NAMALWA (cell line): ENCODE measurements around the gene NDUFB7.

ENCODE experiments used
- DNase-seq: peaks from one replicate; pipeline ENCODE4 v3.0.0-alpha.2; 2015; ENCODE audit warnings: low spot score

NDUFB7 gene

DNA sequence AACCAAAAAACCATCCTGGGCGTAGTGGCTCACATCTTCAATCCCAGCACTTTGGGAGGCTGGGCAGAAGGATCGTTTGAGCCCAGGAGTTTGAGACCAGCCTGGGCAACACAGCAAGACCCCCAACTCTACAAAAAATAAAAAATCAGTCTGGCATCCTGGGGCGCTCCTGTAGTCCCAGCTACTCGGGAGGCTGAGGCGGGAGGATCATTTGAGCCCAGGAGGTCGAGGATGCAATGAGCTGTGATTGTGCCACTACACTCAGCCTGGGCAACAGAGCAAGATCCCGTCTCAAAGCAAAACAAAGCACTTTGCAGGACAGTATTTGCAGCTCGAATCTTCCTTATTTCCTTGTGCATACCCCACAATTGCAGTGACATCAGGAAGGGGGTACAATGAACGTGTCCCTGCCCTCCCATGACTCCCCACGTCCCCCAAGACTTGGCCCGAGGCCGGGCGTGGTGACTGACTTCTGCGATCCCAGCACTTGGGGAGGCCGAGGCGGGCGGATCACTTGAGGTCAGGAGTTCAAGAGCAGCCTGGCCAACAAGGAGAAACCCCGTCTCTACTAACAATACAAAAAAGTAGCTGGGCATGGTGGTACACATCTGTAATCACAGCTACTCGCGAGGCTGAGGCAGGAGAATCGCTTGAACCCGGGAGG is 870 bp downstream of the NDUFB7 start:
- DNase-seq, result no peak

DNA sequence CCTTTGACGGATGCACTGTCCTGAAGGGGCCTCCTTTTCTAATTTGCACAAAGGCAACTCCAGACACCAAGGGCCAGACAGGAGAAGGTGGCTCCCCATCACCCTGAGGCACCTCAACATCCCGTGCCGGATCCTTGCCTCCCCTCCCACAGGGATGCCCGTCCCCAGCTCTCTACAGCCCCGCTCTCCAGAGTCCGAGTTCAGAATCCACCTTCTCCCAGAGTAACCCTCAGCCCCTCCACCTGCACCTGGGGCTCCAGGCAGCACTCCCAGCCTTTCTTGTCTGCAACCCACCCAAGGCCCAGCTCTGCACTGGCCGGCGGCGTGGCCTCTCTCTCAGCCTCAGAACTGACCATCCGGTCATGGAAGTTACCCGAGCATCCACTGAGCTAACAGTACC is 4.8 kb downstream of the NDUFB7 start:
- no peak for DNase-seq

DNA sequence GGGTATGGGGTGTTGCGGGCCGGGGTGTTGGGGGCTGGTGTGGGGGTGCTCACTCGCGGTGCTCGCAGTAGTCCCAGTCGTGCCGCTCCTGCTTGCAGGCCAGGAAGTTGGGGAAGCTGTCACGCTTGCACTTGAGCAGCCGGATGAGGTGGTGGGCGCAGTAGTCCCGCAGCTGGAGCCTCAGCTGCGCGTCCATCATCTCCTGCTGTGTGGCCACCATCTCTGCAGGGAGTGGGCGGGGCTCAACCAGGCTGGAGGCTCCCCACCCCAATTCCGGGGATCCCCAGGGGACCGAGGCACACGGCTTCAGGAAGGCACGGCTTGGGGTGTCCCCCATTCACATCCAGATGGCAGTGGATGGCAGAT is 5.2 kb downstream of the NDUFB7 start:
- DNase-seq, result no peak

DNA sequence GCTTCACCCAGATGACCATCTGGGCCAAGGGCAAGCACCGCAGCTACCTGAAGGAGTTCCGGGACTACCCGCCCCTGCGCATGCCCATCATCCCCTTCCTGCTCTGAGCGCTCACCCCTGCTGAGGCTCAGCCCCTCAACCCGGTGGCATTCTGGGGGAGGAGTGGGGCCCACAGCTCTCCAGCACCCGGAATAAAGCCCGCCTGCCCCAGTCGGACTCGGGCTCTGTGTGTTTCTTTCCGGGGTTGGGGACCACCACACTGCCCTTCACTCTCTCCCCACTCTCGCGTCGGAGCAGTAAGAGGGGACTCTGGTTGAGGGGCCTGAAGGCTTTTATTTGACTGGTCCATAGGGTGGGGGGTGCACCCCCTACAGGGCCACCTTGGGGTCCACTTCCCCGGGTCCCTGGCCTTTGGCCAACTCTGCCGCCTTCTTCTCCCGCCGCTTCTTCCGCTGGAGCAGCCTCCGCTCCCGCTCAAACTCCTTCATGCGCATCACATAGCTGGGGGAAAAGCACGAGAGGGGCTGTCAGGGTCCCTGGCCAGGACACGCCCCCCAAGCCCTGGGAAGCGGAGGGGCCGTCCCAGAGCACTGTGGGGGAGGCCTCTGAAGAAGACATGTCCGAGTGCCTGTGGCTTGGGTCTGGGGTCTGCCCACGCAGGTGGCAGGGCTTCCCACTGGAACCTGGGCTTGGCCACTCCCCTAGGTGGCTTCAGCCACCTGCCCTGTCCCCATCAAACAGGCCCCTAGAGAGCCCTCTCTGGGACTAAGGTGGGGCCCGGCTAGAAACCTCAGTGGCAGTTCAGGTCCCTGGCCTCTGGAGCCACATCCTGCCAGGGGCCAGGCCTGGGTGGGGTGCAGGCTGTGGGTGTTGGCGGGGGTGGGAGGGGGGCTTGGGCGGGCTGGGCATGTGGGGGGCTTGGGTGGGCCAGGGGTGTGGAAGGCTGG is 5.8 kb downstream of the NDUFB7 start:
- no peak for DNase-seq

DNA sequence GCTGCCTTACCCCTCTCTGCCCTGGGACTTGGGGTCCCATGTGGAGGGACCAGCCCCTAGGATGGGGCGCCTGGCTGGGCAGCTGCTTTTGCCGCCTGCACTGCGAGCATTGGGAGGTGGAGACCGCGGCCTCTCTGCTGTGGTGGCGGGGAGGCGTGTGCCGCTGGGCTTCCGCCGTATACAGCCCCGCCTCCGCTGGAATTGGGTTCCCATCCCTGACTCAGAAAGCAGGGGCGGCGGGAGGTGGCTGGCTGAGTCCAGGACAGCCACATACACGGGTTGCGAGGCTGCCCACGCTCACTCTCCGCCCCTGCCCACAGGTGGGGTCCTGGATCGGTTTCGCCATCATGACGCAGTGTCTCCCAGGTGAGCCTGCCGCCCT is 6.6 kb downstream of the NDUFB7 start:
- no peak for DNase-seq

DNA sequence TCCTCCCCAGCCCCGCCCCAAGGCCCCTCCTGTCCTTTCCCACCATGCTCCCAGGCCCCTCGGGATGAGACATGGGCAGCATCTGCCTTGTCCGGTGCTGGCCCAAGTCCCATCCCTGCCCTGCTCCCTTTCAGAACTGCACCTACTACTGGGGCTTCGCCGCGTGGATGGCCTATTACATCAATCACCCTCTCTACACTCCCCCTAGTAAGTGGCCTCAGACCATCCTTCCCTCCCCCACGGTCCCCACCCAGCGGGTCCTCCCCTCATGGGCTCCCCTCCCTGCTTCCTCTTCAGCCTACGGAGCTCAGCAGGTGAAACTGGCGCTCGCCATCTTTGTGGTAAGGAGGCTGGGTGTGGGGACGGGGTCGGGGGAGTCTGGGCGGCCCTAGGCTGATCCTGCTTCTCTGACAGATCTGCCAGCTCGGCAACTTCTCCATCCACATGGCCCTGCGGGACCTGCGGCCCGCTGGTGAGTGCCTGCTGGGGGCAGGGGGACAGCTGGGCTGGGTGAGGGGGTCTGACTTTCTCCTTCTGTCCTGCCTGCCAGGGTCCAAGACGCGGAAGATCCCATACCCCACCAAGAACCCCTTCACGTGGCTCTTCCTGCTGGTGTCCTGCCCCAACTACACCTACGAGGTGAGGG is 7.1 kb downstream of the NDUFB7 start:
- peak; percentile 34 for DNase-seq

DNA sequence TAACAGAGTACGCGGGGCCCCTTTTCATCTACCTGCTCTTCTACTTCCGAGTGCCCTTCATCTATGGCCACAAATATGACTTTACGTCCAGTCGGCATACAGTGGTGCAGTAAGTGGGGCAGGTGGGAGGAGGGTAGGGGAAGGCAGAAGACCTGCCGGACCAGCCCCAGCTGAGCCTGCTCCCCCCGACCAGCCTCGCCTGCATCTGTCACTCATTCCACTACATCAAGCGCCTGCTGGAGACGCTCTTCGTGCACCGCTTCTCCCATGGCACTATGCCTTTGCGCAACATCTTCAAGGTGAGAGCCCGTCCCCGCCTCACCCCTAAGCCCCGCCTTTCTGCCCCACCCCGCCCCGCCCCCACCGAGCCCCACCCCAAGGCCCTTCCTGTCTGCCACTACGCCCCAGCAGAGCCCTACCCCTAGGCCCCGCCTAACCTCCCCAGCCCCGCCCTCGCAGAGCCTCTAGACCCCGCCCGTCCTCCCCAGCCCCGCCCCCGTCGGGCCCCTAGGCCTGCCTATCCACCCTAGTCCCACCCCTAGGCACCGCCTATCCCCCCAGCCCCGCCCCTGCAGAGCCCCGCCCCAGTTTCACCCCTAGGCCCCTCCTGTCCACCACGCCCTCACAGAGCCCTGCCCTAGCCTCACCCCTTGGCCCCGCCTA is 7.7 kb downstream of the NDUFB7 start:
- DNase-seq, result peak; percentile 87

DNA sequence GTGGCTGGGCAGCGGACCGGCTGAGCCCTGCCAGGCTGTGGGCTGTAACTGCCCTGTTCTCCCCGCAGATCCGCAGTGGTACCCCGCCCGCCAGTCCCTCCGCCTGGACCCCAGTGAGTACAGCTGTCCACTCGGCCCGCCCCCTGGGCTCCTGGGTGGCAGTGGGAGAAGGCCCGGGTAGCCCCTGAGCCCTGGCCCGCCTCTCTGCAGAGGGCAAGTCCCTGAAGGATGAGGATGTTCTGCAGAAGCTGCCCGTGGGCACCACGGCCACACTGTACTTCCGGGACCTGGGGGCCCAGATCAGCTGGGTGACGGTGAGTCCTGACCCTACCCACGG is 8.3 kb downstream of the NDUFB7 start:
- no peak for DNase-seq

DNA sequence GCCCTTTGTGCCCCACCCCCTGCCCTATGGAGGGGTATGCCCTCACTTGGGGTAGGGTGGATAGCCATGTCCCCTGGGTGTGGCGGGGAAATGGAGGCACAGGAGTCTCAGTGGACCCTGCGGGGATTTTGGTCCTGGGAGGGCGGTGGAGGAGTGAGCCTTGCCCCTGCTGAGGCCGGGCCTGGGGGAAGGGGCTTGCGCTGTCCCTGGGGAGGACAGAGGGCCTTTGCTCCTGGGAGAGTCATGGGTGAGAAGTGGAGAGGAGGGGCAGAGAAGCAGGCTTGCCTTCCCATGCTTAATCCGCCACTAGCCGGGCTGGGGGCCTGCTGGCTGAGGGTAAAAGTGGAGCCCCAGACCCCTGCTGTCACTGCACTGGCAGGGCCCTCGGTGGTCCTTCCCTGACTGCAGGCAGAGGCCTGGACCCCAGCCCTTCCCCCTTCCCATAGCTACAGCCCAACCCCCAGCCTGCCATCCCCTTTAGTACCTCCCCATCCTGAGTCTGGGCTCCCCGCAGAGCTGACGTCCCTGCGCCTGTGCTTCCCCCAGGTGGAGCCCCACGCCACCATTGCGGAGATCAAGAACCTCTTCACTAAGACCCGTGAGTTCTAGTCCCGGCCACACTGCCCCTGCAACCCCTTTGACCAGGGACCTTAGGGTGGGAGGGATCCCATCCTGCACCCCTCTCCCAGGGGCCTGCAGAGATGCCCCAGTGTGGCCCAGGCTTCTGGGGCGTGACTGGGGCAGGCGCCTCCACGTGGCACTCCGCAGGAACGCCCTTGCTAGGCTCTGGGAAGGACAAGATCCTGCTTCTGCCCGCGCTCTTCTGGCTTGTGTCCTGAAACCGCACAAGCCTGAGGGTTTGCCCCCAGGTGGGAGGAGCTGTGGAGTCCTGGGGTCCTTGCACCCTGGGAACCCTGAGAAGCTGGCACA is 8.9 kb downstream of the NDUFB7 start:
- DNase-seq, result no peak

DNA sequence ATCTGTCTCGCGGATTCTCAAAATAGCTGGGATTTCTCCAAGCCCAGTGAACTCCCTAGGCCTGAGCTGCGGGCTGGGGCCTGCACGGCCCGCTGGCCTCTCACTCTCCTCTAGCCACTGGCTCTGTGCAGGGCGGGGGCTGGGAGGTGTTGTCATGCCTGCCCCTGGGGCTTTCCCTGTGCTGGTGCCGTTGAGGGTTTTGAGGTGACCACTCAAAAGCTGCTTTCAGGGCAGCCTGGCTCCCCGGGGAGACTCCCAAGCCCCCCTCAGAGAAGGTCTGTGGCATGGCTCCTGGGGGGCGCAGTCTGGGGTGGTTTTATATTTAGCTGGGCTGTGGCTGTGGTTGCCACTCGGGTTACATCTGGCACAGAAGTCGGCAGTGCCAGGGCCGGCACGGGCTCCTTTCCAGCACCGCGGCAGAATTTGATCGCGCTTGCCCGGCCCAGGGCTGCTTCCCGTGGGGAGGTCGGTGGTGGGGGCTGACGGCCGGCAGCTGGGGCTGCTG is 10.0 kb downstream of the NDUFB7 start:
- DNase-seq, result no peak

DNA sequence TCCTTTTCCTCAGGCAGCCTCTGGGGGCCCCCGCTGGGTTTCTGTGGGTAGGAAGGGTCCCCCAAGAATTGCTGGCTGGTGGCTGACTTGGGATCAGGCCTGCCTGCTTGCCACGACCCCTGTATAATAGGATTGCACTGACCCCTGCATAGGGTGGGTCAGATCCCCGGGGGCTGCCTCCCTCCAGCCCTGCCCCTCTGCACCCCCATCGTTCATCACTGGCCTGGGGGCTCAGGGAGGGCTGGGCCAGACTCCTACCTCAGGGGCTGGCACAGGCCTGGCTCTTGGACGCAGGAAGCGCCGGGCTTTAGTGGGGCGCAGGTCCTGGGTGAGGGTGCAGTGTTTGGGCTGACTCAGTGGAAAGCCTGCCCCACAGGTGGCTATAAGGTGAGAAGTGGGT is 10.6 kb downstream of the NDUFB7 start:
- no peak for DNase-seq

DNA sequence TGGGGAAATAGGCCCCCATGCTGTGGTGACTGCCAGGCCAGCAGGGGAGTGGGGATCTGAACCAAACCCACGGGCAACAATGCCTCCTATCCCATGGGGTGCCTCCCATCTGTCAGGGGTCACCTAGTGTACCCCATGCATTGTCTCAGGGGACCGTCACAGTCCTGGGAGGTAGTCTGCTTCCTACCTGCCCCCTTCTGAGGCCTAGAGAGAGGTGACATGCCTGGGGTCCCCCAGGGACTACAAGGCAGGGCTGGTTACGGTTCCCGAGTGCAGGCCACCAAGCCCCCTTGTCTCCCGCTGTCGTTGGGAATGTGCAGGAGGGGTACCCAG is 11.1 kb downstream of the NDUFB7 start:
- no peak for DNase-seq

DNA sequence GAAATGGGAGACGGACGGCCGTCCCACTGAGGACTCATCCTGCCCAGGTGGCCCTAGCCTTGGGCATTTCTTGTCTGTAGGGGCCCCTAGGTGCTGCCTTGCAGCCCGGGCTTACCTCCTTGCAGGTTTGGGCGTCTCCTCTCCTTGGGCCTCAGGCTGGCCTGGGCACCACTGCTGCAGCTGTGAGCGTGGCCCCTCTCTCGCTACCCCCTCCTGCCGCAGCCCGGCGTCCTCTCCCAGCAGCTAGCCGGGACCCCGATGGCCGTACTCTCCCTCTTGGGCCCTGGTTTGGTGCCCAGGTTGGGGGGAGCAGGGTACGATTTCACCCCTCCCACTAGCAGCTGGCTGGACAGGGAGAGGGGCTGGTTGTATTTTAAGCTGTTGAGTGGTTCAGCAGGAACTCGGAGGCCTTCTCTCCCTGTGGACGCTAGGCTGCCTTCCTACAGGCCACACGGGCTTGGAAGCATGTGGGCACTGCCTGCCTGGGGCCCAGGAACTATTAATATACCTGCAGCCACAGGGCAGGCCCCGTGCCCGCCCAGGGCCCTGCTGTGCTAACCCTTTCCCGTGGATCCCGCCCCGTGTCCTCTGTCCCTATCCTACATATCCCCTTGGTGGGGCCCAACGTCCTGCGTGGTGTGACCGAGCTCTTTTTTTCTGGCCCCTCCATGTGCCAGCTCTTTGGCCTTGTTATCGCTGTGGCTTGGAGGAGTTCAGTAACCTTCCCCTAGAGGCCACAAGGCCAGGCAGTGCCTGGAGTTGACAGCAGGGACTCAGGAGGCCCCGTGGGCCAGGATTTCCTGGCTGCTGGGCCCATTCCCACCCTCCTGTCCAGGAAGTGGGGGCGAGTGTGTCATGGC is 11.7 kb downstream of the NDUFB7 start:
- no peak for DNase-seq

DNA sequence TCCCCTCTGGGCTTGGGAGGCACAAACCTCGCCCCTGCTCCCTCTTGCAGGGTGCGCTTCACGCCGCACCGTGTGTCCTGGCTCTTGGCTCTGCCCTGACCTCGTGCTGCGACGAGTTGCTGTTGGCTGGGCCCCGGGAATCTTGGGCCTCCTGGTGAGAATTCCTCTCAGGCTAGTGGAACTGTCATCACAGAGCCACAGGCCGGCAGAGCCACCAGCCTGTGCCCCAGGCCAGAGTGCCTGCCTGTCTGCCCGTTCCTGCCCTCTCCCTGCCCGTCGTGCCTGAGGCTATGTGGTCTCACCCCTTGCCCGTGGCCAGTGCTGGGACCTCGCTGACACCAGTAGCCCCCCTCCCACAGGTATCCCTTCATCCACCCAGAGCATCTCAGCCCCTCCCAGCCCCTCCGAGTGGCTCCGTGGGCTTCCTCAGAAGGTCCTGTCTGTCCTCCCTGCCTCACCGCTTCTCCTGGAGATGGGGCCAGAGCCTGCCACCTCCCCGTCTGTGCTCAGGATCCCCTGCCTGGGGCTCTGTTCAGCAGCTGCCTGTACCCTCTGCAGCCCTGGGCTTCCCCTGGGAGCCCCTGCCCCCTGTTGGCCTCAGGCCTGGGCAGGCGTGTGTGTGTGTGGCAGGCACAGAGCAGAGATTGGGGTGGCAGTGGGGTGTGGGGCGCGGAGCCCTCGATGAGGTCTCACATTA is 13.3 kb downstream of the NDUFB7 start:
- DNase-seq, result no peak

DNA sequence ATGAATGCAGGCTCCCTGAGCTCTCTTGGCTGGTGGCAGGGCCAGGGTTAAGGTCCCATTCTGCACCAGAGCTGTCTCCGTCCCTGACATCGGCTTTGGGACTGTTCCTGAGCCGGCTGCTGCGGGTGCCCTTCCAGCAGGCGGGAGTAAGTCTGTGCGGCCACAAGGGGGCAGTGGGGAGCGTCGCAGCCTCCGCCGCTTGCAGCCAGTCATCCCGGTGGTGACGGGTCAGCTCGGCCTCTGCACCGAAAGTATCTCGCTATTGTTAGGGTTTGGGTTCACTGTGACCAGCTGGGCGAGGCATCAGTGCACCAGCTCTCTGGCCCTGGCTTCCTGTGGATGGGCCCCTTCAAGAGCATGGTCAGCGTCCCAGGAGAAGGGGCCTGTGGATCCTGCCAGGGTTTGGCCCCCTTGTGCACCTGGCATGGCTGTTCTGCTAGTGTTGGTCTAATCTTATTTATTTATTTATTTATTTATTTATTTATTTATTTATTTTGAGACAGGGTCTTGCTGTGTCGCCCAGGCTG is 15.1 kb downstream of the NDUFB7 start:
- peak; percentile 79 for DNase-seq

DNA sequence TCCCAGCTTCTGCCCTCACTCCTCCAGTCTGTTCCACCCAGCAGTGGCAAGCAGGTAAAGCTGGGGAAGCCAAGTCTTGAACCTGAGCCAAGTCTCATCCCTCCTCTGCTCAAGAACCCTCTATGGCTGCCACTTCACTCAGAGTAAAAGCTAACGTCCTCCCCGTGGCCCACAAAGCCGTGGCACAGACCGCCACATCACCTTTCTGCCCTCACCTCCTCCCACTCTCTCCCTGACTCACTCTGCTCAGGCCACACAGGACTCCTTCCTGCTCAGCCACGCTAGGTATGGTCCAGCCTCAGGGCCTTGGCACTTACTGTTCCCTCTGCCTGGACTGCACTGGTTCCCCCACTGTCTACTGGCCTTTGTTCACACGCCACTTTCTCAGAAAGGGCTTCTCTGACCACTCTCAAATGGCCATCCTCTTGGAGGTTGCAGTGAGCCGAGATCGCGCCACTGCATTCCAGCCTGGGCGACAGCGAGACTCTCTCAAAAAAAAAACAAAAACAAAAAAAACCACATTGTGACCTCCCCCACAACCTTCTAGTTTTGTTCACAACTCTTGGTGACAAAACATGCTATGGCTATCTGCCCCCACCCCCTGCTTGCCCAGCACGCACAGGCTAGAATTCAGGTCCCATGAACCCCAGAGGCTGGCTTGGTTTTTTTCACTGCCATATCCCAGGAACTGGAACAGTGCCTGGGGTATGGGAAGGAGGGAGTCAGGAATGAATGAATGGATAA is 15.8 kb downstream of the NDUFB7 start:
- no peak for DNase-seq

DNA sequence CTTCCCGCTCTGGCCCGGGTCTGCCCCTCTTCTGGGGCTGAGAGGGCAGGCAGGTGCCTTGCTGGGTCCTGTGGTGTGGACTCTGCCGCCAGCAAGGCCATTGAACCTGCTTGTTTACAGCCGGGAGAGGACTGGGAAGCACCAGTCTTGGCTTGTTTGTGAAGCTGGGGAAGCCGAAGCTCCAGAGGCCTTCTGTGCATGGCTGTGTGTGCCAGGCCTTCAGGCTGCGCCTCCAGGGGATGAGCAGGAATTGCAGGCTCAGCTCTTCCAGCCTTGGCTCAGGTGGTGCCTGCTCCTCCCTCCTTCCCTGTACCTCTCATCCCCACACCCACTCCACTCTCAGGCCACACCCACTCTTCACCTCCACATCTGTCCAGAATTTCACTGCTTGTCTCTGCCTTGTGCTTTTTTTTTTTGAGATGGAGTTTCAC is 17.5 kb downstream of the NDUFB7 start:
- no peak for DNase-seq

DNA sequence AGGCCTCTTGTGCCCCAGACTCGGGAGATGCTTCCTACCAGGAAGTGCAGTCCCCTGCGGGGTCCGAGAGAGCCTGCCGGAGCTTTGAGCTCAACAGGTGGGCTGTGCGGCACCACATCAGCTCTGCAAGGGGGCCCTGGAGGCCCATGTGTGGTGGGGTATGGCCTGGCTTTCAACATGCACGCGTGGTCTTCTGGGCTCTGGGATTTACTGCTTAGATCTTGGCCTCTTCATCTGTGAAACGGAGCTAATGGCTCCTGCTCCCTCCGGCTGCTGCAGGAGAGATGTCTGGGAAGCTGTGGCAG is 18.0 kb downstream of the NDUFB7 start:
- no peak for DNase-seq
